Naive thymus-derived CD8-positive, alpha-beta T cell (primary cell): ENCODE data around the gene TBC1D3H. TPM values are rescaled to one million over a fixed set of nuclear protein-coding genes. Genes with fewer than 3 reads are reported as not detected.
"Not testable (repeated sequence)": the region's sequence is repeated elsewhere in the genome, so short reads cannot be mapped to it uniquely, and the experiment has no call there.

Experiments
- ATAC-seq, 2 donors: fragments of 150-1000 bp; cut with Tn5 transposase in 1 of 2; sonication (Bioruptor Pico), chemical (Tn5 transposase) in 1 of 2; 1 replicate in 1 of 2; 2 replicates in 1 of 2; pipeline ENCODE4 v1.10.0; 2021; ENCODE audit warnings: mild to moderate bottlenecking in 2 of 2, moderate library complexity in 2 of 2
- POLR2A ChIA-PET: fragments of 350-600 bp; sonication (Branson Sonifier 250); formaldehyde crosslinking; loops from one replicate; lab custom pipeline; 2021; ENCODE audit warnings: antibody characterized with exemption; lab: Charles Lee
- DNase-seq, 10 donors: peaks; one replicate each; pipeline versions ENCODE4 v3.0.0 to v3.0.0-alpha.2; 2020 to 2022
- H3K27ac Mint-ChIP-seq, 10 donors: one replicate each; pipeline ENCODE4 v1.8.0; 2020 to 2022; ENCODE audit warnings: mild to moderate bottlenecking in 10 of 10, mixed read lengths in 10 of 10, moderate library complexity in 4 of 10, inconsistent platforms in 1 of 10
- H3K27me3 Mint-ChIP-seq, 5 donors: one replicate each; pipeline ENCODE4 v1.8.0; 2021 to 2022; ENCODE audit warnings: mixed read lengths in 5 of 5
- H3K36me3 Mint-ChIP-seq, 3 donors: one replicate each; pipeline ENCODE4 v1.8.0; 2020 to 2022; ENCODE audit warnings: mixed read lengths in 3 of 3, mild to moderate bottlenecking in 2 of 3, inconsistent platforms in 1 of 3
- H3K4me1 Mint-ChIP-seq, 4 donors: one replicate each; pipeline ENCODE4 v1.8.0; 2021 to 2022; ENCODE audit warnings: mixed read lengths in 4 of 4
- H3K4me3 Mint-ChIP-seq, 10 donors: one replicate each; pipeline ENCODE4 v1.8.0; 2020 to 2022; ENCODE audit warnings: mild to moderate bottlenecking in 10 of 10, mixed read lengths in 10 of 10, moderate library complexity in 6 of 10, inconsistent platforms in 1 of 10
- H3K9me3 Mint-ChIP-seq, 9 donors: one replicate each; pipeline ENCODE4 v1.8.0; 2020 to 2022; ENCODE audit warnings: mixed read lengths in 9 of 9, mild to moderate bottlenecking in 3 of 9, inconsistent platforms in 1 of 9, moderate library complexity in 1 of 9
- polyA plus RNA-seq, 3 donors: library from polyadenylated mRNA; unstranded; fragments of 300-500 nt; fragmentation: Illumina TruSeq; gene quantifications; one replicate each; pipeline ENCODE4 v1.2.3, GENCODE V29; 2021
- total RNA-seq, 8 experiments: library from RNA in 2 of 8; stranded (reverse) in 2 of 8; gene quantifications; one replicate each; pipeline ENCODE4 v1.2.3 and lab custom pipeline; 2021 to 2026

Gene TBC1D3H
- total RNA-seq: not detected
- not detected for polyA plus RNA-seq
- 0 reads per million in 6 experiments for total RNA-seq (lab: John Stamatoyannopoulos, UW)

- POLR2A ChIA-PET, H3K27me3 Mint-ChIP-seq, ATAC-seq, H3K27ac Mint-ChIP-seq, H3K36me3 Mint-ChIP-seq, H3K4me1 Mint-ChIP-seq, DNase-seq, H3K9me3 Mint-ChIP-seq, H3K4me3 Mint-ChIP-seq: not testable (repeated sequence)
Measured at GRCh38 chr17:36388385-36389245, at the start of gene TBC1D3H. TSS of gene TBC1D3H (minus strand) at chr17:36388435. CDS start at chr17:36386895, 1,540 bp downstream.

GRCh38 chr17:36428891-36429290 lies 40.7 kb upstream of the TBC1D3H start:
- H3K4me1 Mint-ChIP-seq, H3K9me3 Mint-ChIP-seq, ATAC-seq, H3K4me3 Mint-ChIP-seq, POLR2A ChIA-PET, H3K27me3 Mint-ChIP-seq, DNase-seq, H3K27ac Mint-ChIP-seq, H3K36me3 Mint-ChIP-seq: not testable (repeated sequence)

GRCh38 chr17:36415180-36415941 lies 27.1 kb upstream of the TBC1D3H start:
- H3K27me3 Mint-ChIP-seq, DNase-seq, H3K36me3 Mint-ChIP-seq, ATAC-seq, H3K9me3 Mint-ChIP-seq, H3K4me3 Mint-ChIP-seq, H3K4me1 Mint-ChIP-seq, POLR2A ChIA-PET, H3K27ac Mint-ChIP-seq: not testable (repeated sequence)

GRCh38 chr17:36390943-36391645 lies 2.9 kb upstream of the TBC1D3H start:
- H3K36me3 Mint-ChIP-seq, H3K27me3 Mint-ChIP-seq, DNase-seq, H3K4me1 Mint-ChIP-seq, H3K9me3 Mint-ChIP-seq, ATAC-seq, POLR2A ChIA-PET, H3K27ac Mint-ChIP-seq, H3K4me3 Mint-ChIP-seq: not testable (repeated sequence)

- H3K27me3 Mint-ChIP-seq, ATAC-seq, H3K36me3 Mint-ChIP-seq, DNase-seq, H3K9me3 Mint-ChIP-seq, H3K27ac Mint-ChIP-seq, H3K4me3 Mint-ChIP-seq, POLR2A ChIA-PET, H3K4me1 Mint-ChIP-seq: not testable (repeated sequence)
Measured at GRCh38 chr17:36375938-36376337, 12.3 kb downstream of the TBC1D3H start.

- ATAC-seq, H3K4me3 Mint-ChIP-seq, H3K4me1 Mint-ChIP-seq, DNase-seq, H3K36me3 Mint-ChIP-seq, H3K27me3 Mint-ChIP-seq, H3K27ac Mint-ChIP-seq, POLR2A ChIA-PET, H3K9me3 Mint-ChIP-seq: not testable (repeated sequence)
Measured at GRCh38 chr17:36362496-36362895, 25.7 kb downstream of the TBC1D3H start.

Other genes starting within 250 kb of the TBC1D3H start
- gene TBC1D3B, start 211.8 kb downstream of the TBC1D3H start, total RNA-seq: 10 to 100 TPM; 13.4 to 15.3 TPM
- not detected for gene TBC1D3B, start 211.8 kb downstream of the TBC1D3H start, polyA plus RNA-seq
- 1 to 10 TPM in 1 of 2 experiments, under 1 TPM in 1; 0.77 to 3.0 TPM for gene CCL3L1, start 191.7 kb downstream of the TBC1D3H start, total RNA-seq
- 10 to 100 TPM in 1 of 3 donors, not detected in 2; 34.9 TPM for gene CCL3L1, start 191.7 kb downstream of the TBC1D3H start, polyA plus RNA-seq
- 1 to 10 TPM; 1.5 to 2.1 TPM for gene CCL4L2, start 177.4 kb downstream of the TBC1D3H start, total RNA-seq
- gene CCL4L2, start 177.4 kb downstream of the TBC1D3H start, polyA plus RNA-seq: 10 to 100 TPM in 1 of 3 donors, under 1 TPM in 1, not detected in 1; 0.59 to 58.5 TPM
- gene TBC1D3I, start 123.9 kb downstream of the TBC1D3H start, total RNA-seq: 1 to 10 TPM in 1 of 2 experiments, under 1 TPM in 1; 0.47 to 1.4 TPM
- gene TBC1D3I, start 123.9 kb downstream of the TBC1D3H start, polyA plus RNA-seq: under 1 TPM in 1 of 3 donors, not detected in 2; 0.09 TPM
- not detected for gene TBC1D3G, start 64.6 kb downstream of the TBC1D3H start, total RNA-seq
- gene TBC1D3G, start 64.6 kb downstream of the TBC1D3H start, polyA plus RNA-seq: not detected
- gene ZNHIT3, start 98.2 kb upstream of the TBC1D3H start, total RNA-seq: 10 to 100 TPM; 70.0 to 71.6 TPM
- gene ZNHIT3, start 98.2 kb upstream of the TBC1D3H start, polyA plus RNA-seq: 10 to 100 TPM; 89.1 to 98.8 (median 91.2) TPM
- 10 to 100 TPM; 73.1 to 74.2 TPM for gene MYO19, start 146.4 kb upstream of the TBC1D3H start, total RNA-seq
- gene MYO19, start 146.4 kb upstream of the TBC1D3H start, polyA plus RNA-seq: 1 to 10 TPM; 2.3 to 4.6 (median 4.6) TPM
- 10 to 100 TPM in 1 of 2 experiments, 1 to 10 TPM in 1; 9.5 to 11.4 TPM for gene PIGW, start 146.6 kb upstream of the TBC1D3H start, total RNA-seq
- 10 to 100 TPM; 10.2 to 14.9 (median 11.2) TPM for gene PIGW, start 146.6 kb upstream of the TBC1D3H start, polyA plus RNA-seq
- gene GGNBP2, start 156.5 kb upstream of the TBC1D3H start, total RNA-seq: 100 to 1,000 TPM; 160 to 164 TPM
- 100 to 1,000 TPM in 1 of 3 donors, 10 to 100 TPM in 2; 69.1 to 104 (median 76.2) TPM for gene GGNBP2, start 156.5 kb upstream of the TBC1D3H start, polyA plus RNA-seq
- 1 to 10 TPM; 8.3 to 9.1 TPM for gene DHRS11, start 203.4 kb upstream of the TBC1D3H start, total RNA-seq
- 1 to 10 TPM; 3.8 to 5.5 (median 4.6) TPM for gene DHRS11, start 203.4 kb upstream of the TBC1D3H start, polyA plus RNA-seq
- gene MRM1, start 213.1 kb upstream of the TBC1D3H start, total RNA-seq: 10 to 100 TPM; 12.4 to 12.7 TPM
- gene MRM1, start 213.1 kb upstream of the TBC1D3H start, polyA plus RNA-seq: 10 to 100 TPM in 1 of 3 donors, 1 to 10 TPM in 2; 3.2 to 11.1 (median 6.8) TPM